ENCODE results near the gene SYAP1.

GRCh38 chrX:16705370-16705769, 14.0 kb upstream of the SYAP1 start:
- no peak for TF ChIP-seq ZNF281 (CRISPR knock-in tag; IDR thresholded peaks at IDR 0.05)
- TF ChIP-seq CTCF (IDR thresholded peaks at IDR 0.05) = no peak
- no peak for TF ChIP-seq CREB1 (CRISPR knock-in tag; IDR thresholded peaks at IDR 0.05)
- TF ChIP-seq HMGA2 (CRISPR knock-in tag; IDR thresholded peaks at IDR 0.05) = no peak
- no peak for TF ChIP-seq SP1 (CRISPR knock-in tag; conservative IDR thresholded peaks at IDR 0.05)
- no peak for TF ChIP-seq MAX (CRISPR knock-in tag; IDR thresholded peaks at IDR 0.05)
- TF ChIP-seq ZNF317 (CRISPR knock-in tag; IDR thresholded peaks at IDR 0.05; ENCODE audit: borderline replicate concordance, low read depth) = no peak
- TF ChIP-seq USF2 (CRISPR knock-in tag; IDR thresholded peaks at IDR 0.05) = no peak
- TF ChIP-seq ATF6 (CRISPR knock-in tag; IDR thresholded peaks at IDR 0.05) = no peak
- TF ChIP-seq NR3C1 (CRISPR knock-in tag; conservative IDR thresholded peaks at IDR 0.05; ENCODE audit: low read depth) = no peak
- no peak for TF ChIP-seq FOXP4 (CRISPR knock-in tag; IDR thresholded peaks at IDR 0.05)
- no peak for TF ChIP-seq GABPB1 (CRISPR knock-in tag; IDR thresholded peaks at IDR 0.05)
- TF ChIP-seq ATF3 (CRISPR knock-in tag; conservative IDR thresholded peaks at IDR 0.05) = no peak
- TF ChIP-seq ESRRA (CRISPR knock-in tag; IDR thresholded peaks at IDR 0.05; ENCODE audit: borderline replicate concordance) = no peak
